A673 (cell line): Measurements from ENCODE around the gene TPM3. TPM values are rescaled to one million over a fixed set of nuclear protein-coding genes. Genes with fewer than 3 reads are reported as not detected.

ENCODE experiments used
- BruUV-seq: library from RNA; stranded (reverse); fragments of 400-500 nt; replicated peaks from 2 replicates; lab custom pipeline; 2021; lab: Mats Ljungman, UMichigan
- CTCF ChIA-PET: fragments of 300-600 bp; sonication (Branson Sonifier 250); formaldehyde crosslinking; loops from one replicate; lab custom pipeline; 2022; ENCODE audit warnings: antibody characterized with exemption; lab: Charles Lee
- POLR2A ChIA-PET: fragments of 300-600 bp; sonication (Branson Sonifier 250); formaldehyde crosslinking; loops from one replicate; lab custom pipeline; 2022; ENCODE audit warnings: antibody characterized with exemption; ENCODE audit not compliant: low non-redundant PET; lab: Charles Lee
- DNase-seq: peaks from one replicate; pipeline ENCODE4 v3.0.0-alpha.2; 2015; ENCODE audit warnings: low spot score
- H3K27ac ChIP-seq: fragments of 200-600 bp; sonication (generic); 2 replicates; pipeline ENCODE4 v1.5.1; 2016; ENCODE audit warnings: mixed run types, low read depth, mild to moderate bottlenecking, mixed read lengths, antibody characterized with exemption, low read length; ENCODE audit not compliant: poor library complexity, severe bottlenecking
- H3K27me3 ChIP-seq: fragments of 200-600 bp; sonication (generic); replicated peaks from 2 replicates; pipeline ENCODE4 v1.6.1; 2017; ENCODE audit warnings: mixed run types, low read depth, mild to moderate bottlenecking, mixed read lengths, antibody characterized with exemption, low read length; ENCODE audit not compliant: insufficient read depth, poor library complexity
- H3K36me3 ChIP-seq: fragments of 200-600 bp; sonication (generic); 2 replicates; pipeline ENCODE4 v1.6.1; 2016; ENCODE audit warnings: mixed run types, mild to moderate bottlenecking, mixed read lengths, antibody characterized with exemption, low read length; ENCODE audit not compliant: insufficient read depth, poor library complexity, severe bottlenecking
- H3K4me1 ChIP-seq: fragments of 200-600 bp; sonication (generic); 2 replicates; pipeline ENCODE4 v1.6.1; 2017; ENCODE audit warnings: mixed run types, mild to moderate bottlenecking, mixed read lengths, antibody characterized with exemption, low read length; ENCODE audit not compliant: insufficient read depth, poor library complexity, severe bottlenecking
- H3K4me3 ChIP-seq: fragments of 200-600 bp; sonication (generic); 2 replicates; pipeline ENCODE4 v1.5.1; 2016; ENCODE audit warnings: low read depth, mixed run types, mild to moderate bottlenecking, mixed read lengths, low read length; ENCODE audit not compliant: poor library complexity, severe bottlenecking
- H3K9me3 ChIP-seq: fragments of 200-600 bp; sonication (generic); 2 replicates; pipeline ENCODE4 v1.6.1; 2016; ENCODE audit warnings: mixed run types, low read depth, mild to moderate bottlenecking, mixed read lengths, antibody characterized with exemption, low read length; ENCODE audit not compliant: poor library complexity, severe bottlenecking
- CTCF ChIP-seq: fragments of 300-800, 200-600 bp; sonication (generic); conservative IDR thresholded peaks from 2 replicates; pipeline ENCODE4 v1.5.1; 2017; ENCODE audit warnings: low read depth, mild to moderate bottlenecking, antibody characterized with exemption, low read length, moderate library complexity, mixed read lengths
- EZH2 ChIP-seq: fragments of 200-600 bp; sonication (generic); IDR thresholded peaks from 2 replicates; pipeline ENCODE4 v1.6.1; 2017; ENCODE audit warnings: borderline replicate concordance, low read depth, mild to moderate bottlenecking, mixed read lengths, antibody characterized with exemption, low read length; ENCODE audit not compliant: poor library complexity, severe bottlenecking
- intact Hi-C: fragments of 100-400 bp; cut with micrococcal nuclease; formaldehyde crosslinking; loops from one replicate; pipeline ENCODE4 v1.10.0; 2022; ENCODE audit not compliant: unreplicated experiment
- total RNA-seq: library from RNA; stranded (reverse); gene quantifications from 2 replicates; pipeline ENCODE4 v1.2.3, GENCODE V29; 2021

TPM3 gene
- total RNA-seq, 1 experiment from 2014 or later, result 746 TPM

GRCh38 chr1:154225370-154225769 lies 33.5 kb upstream of the TPM3 start:
- TF ChIP-seq CTCF (no peak), EZH2 (no peak)
- H3K9me3 ChIP-seq, result no peaks in the 10 kb centered on the region
- DNase-seq, result no peak
- peaks cover 60% of the 10 kb centered on the region for H3K36me3 ChIP-seq
- ChIA-PET POLR2A (no interaction called here), CTCF (no interaction called here)
- H3K27ac ChIP-seq, result no peak overlapping the region
- H3K4me3 ChIP-seq, result no peak overlapping the region
- H3K27me3 ChIP-seq, result no peaks in the 10 kb centered on the region
- intact Hi-C loops, result no loop called here
- peaks cover 14% of the 10 kb centered on the region for H3K4me1 ChIP-seq
- BruUV-seq, result no TSS peak

- intact Hi-C loops, result no loop called here
- no peak overlapping the region for H3K4me3 ChIP-seq
- peaks cover 47% of the 10 kb centered on the region for H3K36me3 ChIP-seq
- no peak for DNase-seq
- H3K27ac ChIP-seq, result peak overlapping the region; percentile 18
- peaks cover 20% of the 10 kb centered on the region for H3K4me1 ChIP-seq
- no peak for TF ChIP-seq CTCF
- no peak for TF ChIP-seq EZH2
- ChIA-PET CTCF (no interaction called here), POLR2A (no interaction called here)
- H3K27me3 ChIP-seq, result no peaks in the 10 kb centered on the region
- BruUV-seq, result no TSS peak
- no peaks in the 10 kb centered on the region for H3K9me3 ChIP-seq
Measured at GRCh38 chr1:154223621-154224020, 31.7 kb upstream of the TPM3 start.

GRCh38 chr1:154222918-154223317 lies 31.0 kb upstream of the TPM3 start:
- intact Hi-C loops, result no loop called here

More at GRCh38 chr1:154222918-154223317, 31.0 kb upstream of the TPM3 start:
- H3K27ac ChIP-seq, result no peak overlapping the region
- H3K27me3 ChIP-seq, result no peaks in the 10 kb centered on the region
- peak overlapping the region; percentile 71 for H3K4me3 ChIP-seq
- H3K9me3 ChIP-seq, result no peaks in the 10 kb centered on the region
- no TSS peak for BruUV-seq
- DNase-seq, result no peak
- peaks cover 23% of the 10 kb centered on the region for H3K4me1 ChIP-seq
- TF ChIP-seq EZH2 (no peak), CTCF (no peak)
- ChIA-PET POLR2A (no interaction called here), CTCF (interaction anchor here (0.6 kb wide), 1 partner anchor 24 kb away, joined by 8 read pairs; no protein-coding TSS in a partner anchor)
- peaks cover 47% of the 10 kb centered on the region for H3K36me3 ChIP-seq
